ENCODE results near the gene JAML.

Gene JAML

GRCh38 chr11:118145285-118146227, 79.3 kb downstream of the JAML start:
- no peak for DNase-seq (ENCODE audit: low read depth, low spot score)

- DNase-seq (ENCODE audit: low read depth, low spot score) = no peak
Observed at GRCh38 chr11:118144301-118145268, 80.2 kb downstream of the JAML start.

All from iPS DF 19.7 (cell line).